H1 (cell line): ENCODE measurements around the gene SLC39A6. TPM values are rescaled to one million over a fixed set of nuclear protein-coding genes. Genes with fewer than 3 reads are reported as not detected.
"Not testable (repeated sequence)": the region's sequence is repeated elsewhere in the genome, so short reads cannot be mapped to it uniquely, and the experiment has no call there.

ENCODE experiments used
- CTCF ChIA-PET: fragments of 300-600 bp; sonication (Branson Sonifier 250); formaldehyde crosslinking; loops from one replicate; lab custom pipeline; 2021; ENCODE audit not compliant: partially characterized antibody; lab: Charles Lee
- POLR2A ChIA-PET: fragments of 300-600 bp; sonication (Branson Sonifier 250); formaldehyde crosslinking; loops from one replicate; lab custom pipeline; 2021; ENCODE audit warnings: inconsistent platforms; ENCODE audit not compliant: partially characterized antibody; lab: Charles Lee
- DNase-seq, 2 experiments: peaks; one replicate each; pipeline versions ENCODE4 v3.0.0 to v3.0.0-alpha.2; 2010 to 2022; ENCODE audit warnings: low spot score in 2 of 2, low read depth in 1 of 2, mixed read lengths in 1 of 2
- FAIRE-seq: peaks from 2 replicates; lab custom pipeline; 2011; peaks lifted over from hg19 to GRCh38; lab: Jason Lieb, UNC
- H2AFZ ChIP-seq: 2 replicates; pipeline ENCODE4 v1.8.1; 2012; ENCODE audit warnings: low read length, inconsistent platforms
- H2AK5ac ChIP-seq: 2 replicates; pipeline ENCODE4 v1.6.1; 2013; ENCODE audit warnings: low read depth, low read length
- H2BK120ac ChIP-seq: replicated peaks from 2 replicates; pipeline ENCODE3; 2013; ENCODE audit warnings: low read depth, low read length, inconsistent platforms
- H2BK12ac ChIP-seq: 2 replicates; pipeline ENCODE4 v1.6.1; 2013; ENCODE audit warnings: low read depth, low read length
- H2BK15ac ChIP-seq: 2 replicates; pipeline ENCODE4 v1.6.1; 2013; ENCODE audit warnings: low read length
- H2BK20ac ChIP-seq: 2 replicates; pipeline ENCODE4 v1.6.1; 2013; ENCODE audit warnings: low read length
- H2BK5ac ChIP-seq: 2 replicates; pipeline ENCODE4 v1.6.1; 2013; ENCODE audit warnings: low read depth, low read length
- H3K14ac ChIP-seq: 2 replicates; pipeline ENCODE4 v1.6.1; 2013; ENCODE audit warnings: inconsistent platforms; ENCODE audit not compliant: insufficient read length
- H3K18ac ChIP-seq: 2 replicates; pipeline ENCODE4 v1.6.1; 2013; ENCODE audit warnings: low read length; ENCODE audit errors: extremely low read depth
- H3K23ac ChIP-seq: 2 replicates; pipeline ENCODE4 v1.6.1; 2013; ENCODE audit warnings: inconsistent platforms; ENCODE audit not compliant: insufficient read length
- H3K23me2 ChIP-seq: 2 replicates; pipeline ENCODE4 v1.6.1; 2013; ENCODE audit warnings: low read depth, low read length
- H3K27ac ChIP-seq: 2 replicates; pipeline ENCODE4 v1.6.1; 2011; ENCODE audit warnings: low read depth, low read length, inconsistent platforms
- H3K27me3 ChIP-seq, 4 experiments: replicated peaks in 1 of 4; 1 replicate in 1 of 4; 2 replicates in 3 of 4; pipeline versions ENCODE4 v1.6.1 to v1.8.1; 2011 to 2013; ENCODE audit warnings: low read length in 3 of 4, mild to moderate bottlenecking in 3 of 4, inconsistent platforms in 2 of 4, mixed read lengths in 2 of 4, moderate library complexity in 1 of 4; ENCODE audit not compliant: control insufficient read depth in 3 of 4, insufficient read depth in 3 of 4; ENCODE audit errors: extremely low read depth in 1 of 4
- H3K36me3 ChIP-seq, 4 experiments: 2 replicates each; pipeline versions ENCODE4 v1.6.1 to v1.8.1; 2011 to 2013; ENCODE audit warnings: mild to moderate bottlenecking in 4 of 4, low read length in 3 of 4, moderate library complexity in 2 of 4, control low read depth in 1 of 4, inconsistent platforms in 1 of 4; ENCODE audit not compliant: insufficient read depth in 4 of 4, control insufficient read depth in 2 of 4
- H3K4ac ChIP-seq: replicated peaks from 2 replicates; pipeline ENCODE3; 2013; ENCODE audit warnings: low read length, low read depth, mixed read lengths, inconsistent platforms; ENCODE audit not compliant: insufficient read length
- H3K4me1 ChIP-seq, 4 experiments: replicated peaks in 1 of 4; 1 replicate in 1 of 4; 2 replicates in 3 of 4; pipeline versions ENCODE4 v1.6.1 to v1.8.1; 2011 to 2013; ENCODE audit warnings: low read length in 3 of 4, inconsistent platforms in 2 of 4, mixed read lengths in 1 of 4; ENCODE audit not compliant: insufficient read depth in 4 of 4, control insufficient read depth in 3 of 4
- H3K4me2 ChIP-seq, 2 experiments: 2 replicates each; pipeline versions ENCODE4 v1.6.1 to v1.8.1; 2011 to 2013; ENCODE audit warnings: low read depth in 2 of 2, low read length in 2 of 2, control low read depth in 1 of 2, inconsistent platforms in 1 of 2, mild to moderate bottlenecking in 1 of 2; ENCODE audit not compliant: insufficient read depth in 1 of 2
- H3K4me3 ChIP-seq, 4 experiments: fragments of 200-600, 300-600 bp in 1 of 4; sonication (generic), shearing (Covaris generic), sonication (Bioruptor Twin) in 1 of 4; 2 replicates each; pipeline versions ENCODE4 v1.5.1 to v1.8.1; 2011 to 2016; ENCODE audit warnings: low read length in 4 of 4, low read depth in 3 of 4, control low read depth in 2 of 4, inconsistent platforms in 2 of 4, mild to moderate bottlenecking in 2 of 4, mixed read lengths in 1 of 4, moderate library complexity in 1 of 4; ENCODE audit not compliant: insufficient read depth in 2 of 4; ENCODE audit errors: extremely low read depth in 1 of 4
- H3K56ac ChIP-seq: replicated peaks from 2 replicates; pipeline ENCODE3; 2013; ENCODE audit warnings: low read depth, mild to moderate bottlenecking, mixed read lengths, low read length, inconsistent platforms; ENCODE audit not compliant: insufficient read length
- H3K79me1 ChIP-seq: 2 replicates; pipeline ENCODE4 v1.6.1; 2013; ENCODE audit warnings: low read depth, low read length, control low read depth
- H3K79me2 ChIP-seq, 2 experiments: 2 replicates each; pipeline versions ENCODE4 v1.6.1 to v1.8.1; 2012 to 2013; ENCODE audit warnings: low read length in 2 of 2, mild to moderate bottlenecking in 2 of 2, inconsistent platforms in 1 of 2; ENCODE audit not compliant: insufficient read depth in 2 of 2, control insufficient read depth in 1 of 2
- H3K9ac ChIP-seq, 4 experiments: replicated peaks in 1 of 4; 1 replicate in 1 of 4; 2 replicates in 3 of 4; pipeline versions ENCODE4 v1.6.1 to v1.8.1; 2011 to 2013; ENCODE audit warnings: low read depth in 3 of 4, low read length in 3 of 4, control low read depth in 2 of 4, mild to moderate bottlenecking in 2 of 4, moderate library complexity in 2 of 4, inconsistent platforms in 1 of 4; ENCODE audit errors: extremely low read depth in 1 of 4
- H3K9me3 ChIP-seq, 2 experiments: 2 replicates each; pipeline versions ENCODE4 v1.6.1 to v1.8.1; 2012 to 2013; ENCODE audit warnings: mild to moderate bottlenecking in 2 of 2, moderate library complexity in 2 of 2, control low read depth in 1 of 2, inconsistent platforms in 1 of 2, low read depth in 1 of 2, low read length in 1 of 2, mixed read lengths in 1 of 2; ENCODE audit not compliant: insufficient read depth in 2 of 2
- H4K20me1 ChIP-seq, 2 experiments: replicated peaks in 1 of 2; 2 replicates each; pipeline versions ENCODE3 to v1.8.1; 2011 to 2013; ENCODE audit warnings: inconsistent platforms in 2 of 2, low read length in 2 of 2, mild to moderate bottlenecking in 1 of 2; ENCODE audit not compliant: insufficient read depth in 2 of 2, control insufficient read depth in 1 of 2
- H4K5ac ChIP-seq: 2 replicates; pipeline ENCODE4 v1.6.1; 2013; ENCODE audit warnings: low read length, low read depth, mixed read lengths, inconsistent platforms; ENCODE audit not compliant: insufficient read length
- H4K8ac ChIP-seq: 2 replicates; pipeline ENCODE4 v1.8.0; 2013; ENCODE audit warnings: mild to moderate bottlenecking, moderate library complexity, low read length, inconsistent platforms; ENCODE audit not compliant: insufficient read depth; ENCODE audit errors: extremely low read depth
- H4K91ac ChIP-seq: replicated peaks from 2 replicates; pipeline ENCODE3; 2013; ENCODE audit warnings: low read length, mixed read lengths, inconsistent platforms; ENCODE audit not compliant: insufficient read length
- CTBP2 ChIP-seq: IDR thresholded peaks from 2 replicates; pipeline ENCODE4 v1.7.0; 2011; ENCODE audit warnings: borderline replicate concordance, mild to moderate bottlenecking, moderate library complexity, mixed read lengths, low read length; ENCODE audit not compliant: insufficient read depth, insufficient read length
- GABPA ChIP-seq: IDR thresholded peaks from 2 replicates; pipeline ENCODE4 v1.6.1; 2011; ENCODE audit warnings: mild to moderate bottlenecking, low read length, moderate library complexity, borderline replicate concordance; ENCODE audit not compliant: insufficient read depth
- HDAC6 ChIP-seq: IDR thresholded peaks from one replicate; pipeline ENCODE4 v1.7.1; 2012; ENCODE audit warnings: low read depth, mild to moderate bottlenecking, inconsistent platforms, low read length, moderate library complexity
- MAFK ChIP-seq: IDR thresholded peaks from 2 replicates; pipeline ENCODE4 v1.6.1; 2012; ENCODE audit warnings: low read depth, mild to moderate bottlenecking, improper control_type of control experiment, low read length
- SP4 ChIP-seq: IDR thresholded peaks from 2 replicates; pipeline ENCODE4 v1.6.1; 2012; ENCODE audit warnings: low read length, inconsistent platforms
- SRF ChIP-seq: IDR thresholded peaks from 2 replicates; pipeline ENCODE4 v1.6.1; 2011; ENCODE audit warnings: mild to moderate bottlenecking, low read depth, low read length, moderate library complexity
- WGBS, 2 experiments: shearing (Covaris generic) in 1 of 2; methylation state at CpG; one replicate each; pipeline versions ENCODE4 v1.1.6 to v1.1.7; 2013 to 2015; ENCODE audit warnings: low lambda C conversion rate in 2 of 2, mixed read lengths in 2 of 2, inconsistent platforms in 1 of 2, low coverage in 1 of 2, missing lambda C conversion rate in 1 of 2; ENCODE audit not compliant: insufficient replicate concordance in 2 of 2, insufficient coverage in 1 of 2, insufficient read length in 1 of 2; ENCODE audit errors: extremely low coverage in 1 of 2, missing lambda C conversion rate in 1 of 2; 5-methylcytosine and 5-hydroxymethylcytosine counted together
- polyA plus RNA-seq, 7 experiments: library from polyadenylated mRNA; depleted of rRNA in 3 of 7; stranded (reverse) in 5 of 7; unstranded in 2 of 7; fragments of >200 nt in 5 of 7; fragments of 200-250 nt in 2 of 7; gene quantifications; 1 replicate in 5 of 7; 2 replicates in 1 of 7; 4 replicates in 1 of 7; pipeline versions ENCODE4 v1.2.1 to v1.2.3, GENCODE V29; 2011 to 2013; ENCODE audit warnings: missing spikeins in 2 of 7, mixed read lengths in 2 of 7
- total RNA-seq: library from RNA; stranded (reverse); fragmentation: NEBNext Ultra II Directional; extraction: Animal tissue kit (Norgen Biotek cat#: 25700); gene quantifications from 2 replicates; pipeline ENCODE4 v1.2.1, GENCODE V29; 2021

SLC39A6 gene
- total and polyA plus RNA-seq, 2 of the 8 experiments (the other 6 are each of a cell fraction or from before 2014, with no cell fraction given) = 36.8 to 55.4 TPM

DNA sequence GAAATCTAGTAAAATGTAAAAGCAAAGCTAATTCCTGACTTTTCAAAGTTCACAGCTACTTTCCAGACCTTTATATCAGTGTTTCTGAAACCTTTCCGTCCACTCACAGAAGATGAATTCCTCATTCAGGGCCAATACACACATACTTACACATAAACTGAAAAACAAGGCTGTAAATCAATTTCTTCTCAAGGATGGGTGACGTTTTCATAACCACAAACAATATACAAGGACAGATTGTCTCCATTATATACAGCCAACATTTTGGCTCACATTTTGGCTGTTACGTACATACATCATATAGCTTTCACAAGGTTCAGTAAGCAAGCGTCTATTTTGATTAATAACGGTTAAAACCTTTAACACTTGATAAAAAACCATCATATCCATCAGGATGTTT, 63.1 kb downstream of the SLC39A6 start (continued):
- TF ChIP-seq CTBP2 (no peak), MAFK (no peak), GABPA (no peak), SP4 (no peak), HDAC6 (no peak), SRF (no peak)

GRCh38 chr18:36064809-36065079, 64.4 kb downstream of the SLC39A6 start:
- peaks cover 6 to 11% of the 10 kb centered on the region in 2 experiments for H4K20me1 ChIP-seq
- not testable (repeated sequence) for H3K4me3 ChIP-seq, H3K4me2 ChIP-seq

More at GRCh38 chr18:36064809-36065079, 64.4 kb downstream of the SLC39A6 start:
- not testable (repeated sequence) for H4K91ac ChIP-seq, H3K4me1 ChIP-seq, H3K14ac ChIP-seq, H3K27ac ChIP-seq, H2BK12ac ChIP-seq, DNase-seq, H2BK15ac ChIP-seq, H2AK5ac ChIP-seq, H3K79me1 ChIP-seq, H4K8ac ChIP-seq, H4K5ac ChIP-seq, H3K23me2 ChIP-seq, H3K9me3 ChIP-seq, H2AFZ ChIP-seq, H2BK20ac ChIP-seq, H3K18ac ChIP-seq, H3K23ac ChIP-seq, H3K4ac ChIP-seq, FAIRE-seq, H3K56ac ChIP-seq, H3K36me3 ChIP-seq, H2BK5ac ChIP-seq, H2BK120ac ChIP-seq, H3K27me3 ChIP-seq, H3K9ac ChIP-seq
- CTCF ChIA-PET = interaction anchor here (0.7 to 1.5 kb wide), 6 partner anchors 9 to 58 kb away, joined by 3 to 4 read pairs (median 3); no protein-coding TSS in a partner anchor
- 95% methylated on average over 9 of the region's 9 CpGs; no CpG with 5 or more reads in 1 of the 2 experiments for WGBS, 2 experiments
- H3K79me2 ChIP-seq = peaks cover 39 to 75% of the 10 kb centered on the region in 2 experiments
- POLR2A ChIA-PET = interaction anchor here (1.9 kb wide), 1 partner anchor 11 kb away, joined by 4 read pairs; no protein-coding TSS in a partner anchor
